ENCODE data around the gene DNAH9.

Gene DNAH9

DNA sequence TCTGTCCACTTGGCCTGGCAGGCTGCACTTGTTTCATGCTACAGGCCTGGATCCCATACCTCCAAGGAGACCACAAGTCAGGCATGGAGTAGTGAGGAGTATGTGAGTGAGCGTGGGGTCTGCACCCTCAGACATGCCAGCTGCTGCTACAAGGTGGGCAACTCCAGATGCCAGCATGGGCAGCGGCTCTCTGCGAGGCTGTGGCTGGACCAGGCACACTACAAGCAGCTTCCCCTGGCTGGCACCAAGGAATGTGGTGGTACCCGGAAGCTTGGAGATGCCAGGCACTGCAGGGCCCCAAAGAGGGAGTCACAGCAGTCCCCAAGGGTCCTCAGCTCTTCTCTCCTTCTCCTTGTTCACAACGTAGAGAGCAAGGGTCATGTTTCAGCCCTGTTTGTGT lies 16.1 kb upstream of the DNAH9 start:
- FAIRE-seq: no peak

DNA sequence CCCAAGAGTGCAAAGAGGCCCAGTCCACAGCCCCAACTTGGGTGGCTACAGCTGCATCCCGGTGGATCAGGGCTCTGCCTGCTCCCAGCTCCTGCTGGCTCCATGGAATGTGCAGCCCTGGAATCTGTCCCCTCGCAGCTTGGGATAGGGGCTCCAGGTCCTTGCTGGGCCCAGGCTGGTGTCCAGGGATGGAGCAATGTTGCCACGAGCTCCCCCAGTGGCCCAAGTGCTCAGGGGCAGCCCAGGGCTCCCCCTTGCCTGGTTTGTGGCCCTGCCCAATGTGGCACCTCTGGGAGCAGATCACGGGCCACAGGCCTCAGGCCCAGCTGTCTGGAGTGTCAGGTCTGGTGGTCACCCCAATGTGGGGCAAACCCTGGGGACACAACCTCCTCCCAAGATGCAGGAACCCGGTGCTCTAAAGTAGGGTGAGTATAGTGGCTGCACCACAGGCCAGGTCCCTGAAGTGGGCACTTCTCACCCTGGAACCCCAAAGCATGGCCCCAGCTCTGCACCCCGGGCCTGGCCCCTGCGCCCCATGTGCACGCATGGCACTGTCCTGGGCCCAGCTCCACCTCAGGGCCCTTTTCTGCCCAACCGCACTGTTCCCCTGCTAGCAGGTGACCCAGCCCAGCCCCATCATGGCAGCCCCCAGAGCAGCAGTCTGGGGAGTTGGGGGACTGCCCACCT lies 14.8 kb upstream of the DNAH9 start:
- DNase-seq (ENCODE audit: insufficient read length, low spot score) (no peak), FAIRE-seq (no peak)
- no peak for TF ChIP-seq TAF1 (IDR thresholded peaks at IDR 0.05; ENCODE audit: low read depth, low read length)

More for the DNA sequence above, 16.1 kb upstream of the DNAH9 start:
- DNase-seq (ENCODE audit: insufficient read length, low spot score): no peak
- no peak for TF ChIP-seq PAX5 (IDR thresholded peaks at IDR 0.05; ENCODE audit: insufficient read depth, low read length, severe bottlenecking)
- TF ChIP-seq TAF1 (IDR thresholded peaks at IDR 0.05; ENCODE audit: low read depth, low read length): no peak
- TF ChIP-seq POLR2AphosphoS5 (IDR thresholded peaks at IDR 0.05; ENCODE audit: low read depth, low read length): no peak
- TF ChIP-seq POU2F2 (IDR thresholded peaks at IDR 0.05; ENCODE audit: low read depth, low read length): no peak
- no peak for TF ChIP-seq SPI1 (IDR thresholded peaks at IDR 0.05; ENCODE audit: low read depth, low read length)
- TF ChIP-seq POLR2A (IDR thresholded peaks at IDR 0.05; ENCODE audit: low read depth, low read length): no peak

DNA sequence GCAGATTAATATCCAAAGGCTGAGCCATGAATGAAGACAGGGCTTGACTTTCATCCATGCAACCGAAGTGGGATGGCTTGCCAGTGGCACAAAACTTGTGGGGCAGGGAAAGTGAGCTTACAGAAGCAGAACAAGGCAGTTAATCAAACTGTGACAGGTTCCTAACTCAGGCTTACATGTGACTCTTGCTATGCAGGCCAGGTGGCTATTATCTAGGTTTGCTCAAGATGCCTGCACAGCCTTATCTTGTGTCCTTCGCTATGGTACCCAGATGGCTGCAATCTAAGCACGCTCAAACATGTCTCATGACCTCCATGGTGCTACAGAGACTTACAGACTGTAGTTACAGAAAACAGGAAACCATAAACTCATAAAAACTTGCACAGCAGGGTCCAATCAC lies 8.6 kb upstream of the DNAH9 start:
- FAIRE-seq (no peak), DNase-seq (ENCODE audit: insufficient read length, low spot score) (no peak)
- TF ChIP-seq PAX5 (IDR thresholded peaks at IDR 0.05; ENCODE audit: insufficient read depth, low read length, severe bottlenecking): no peak
- TF ChIP-seq POLR2A (IDR thresholded peaks at IDR 0.05; ENCODE audit: low read depth, low read length): no peak
- no peak for TF ChIP-seq POLR2AphosphoS5 (IDR thresholded peaks at IDR 0.05; ENCODE audit: low read depth, low read length)
- no peak for TF ChIP-seq TAF1 (IDR thresholded peaks at IDR 0.05; ENCODE audit: low read depth, low read length)
- no peak for TF ChIP-seq POU2F2 (IDR thresholded peaks at IDR 0.05; ENCODE audit: low read depth, low read length)
- no peak for TF ChIP-seq SPI1 (IDR thresholded peaks at IDR 0.05; ENCODE audit: low read depth, low read length)

DNA sequence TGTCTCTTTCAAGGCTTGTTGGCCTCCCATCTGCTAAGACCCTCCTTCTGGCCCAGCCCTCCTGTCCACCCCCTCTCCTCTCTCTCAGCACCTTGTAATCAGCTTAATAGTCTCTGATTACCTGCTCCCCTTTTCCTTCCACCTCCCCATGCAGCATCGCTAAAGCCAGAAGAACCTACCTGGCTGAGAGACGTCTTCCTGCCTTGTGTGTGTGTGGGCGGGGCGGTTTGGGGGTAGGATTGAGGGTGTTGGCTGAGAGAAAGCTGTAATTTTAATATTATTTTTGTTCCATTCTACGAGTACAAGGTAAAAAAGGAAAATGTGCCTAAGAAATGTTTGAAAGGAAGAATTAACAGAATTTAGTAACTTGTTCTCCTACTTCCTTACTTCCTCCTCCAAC lies 3.4 kb downstream of the DNAH9 start:
- TF ChIP-seq SPI1 (IDR thresholded peaks at IDR 0.05; ENCODE audit: low read depth, low read length): no peak
- no peak for TF ChIP-seq POLR2A (IDR thresholded peaks at IDR 0.05; ENCODE audit: low read depth, low read length)
- TF ChIP-seq POLR2AphosphoS5 (IDR thresholded peaks at IDR 0.05; ENCODE audit: low read depth, low read length): no peak
- no peak for TF ChIP-seq TAF1 (IDR thresholded peaks at IDR 0.05; ENCODE audit: low read depth, low read length)
- TF ChIP-seq POU2F2 (IDR thresholded peaks at IDR 0.05; ENCODE audit: low read depth, low read length): no peak
- TF ChIP-seq PAX5 (IDR thresholded peaks at IDR 0.05; ENCODE audit: insufficient read depth, low read length, severe bottlenecking): no peak
- no peak for DNase-seq (ENCODE audit: insufficient read length, low spot score)
- no peak for FAIRE-seq

DNA sequence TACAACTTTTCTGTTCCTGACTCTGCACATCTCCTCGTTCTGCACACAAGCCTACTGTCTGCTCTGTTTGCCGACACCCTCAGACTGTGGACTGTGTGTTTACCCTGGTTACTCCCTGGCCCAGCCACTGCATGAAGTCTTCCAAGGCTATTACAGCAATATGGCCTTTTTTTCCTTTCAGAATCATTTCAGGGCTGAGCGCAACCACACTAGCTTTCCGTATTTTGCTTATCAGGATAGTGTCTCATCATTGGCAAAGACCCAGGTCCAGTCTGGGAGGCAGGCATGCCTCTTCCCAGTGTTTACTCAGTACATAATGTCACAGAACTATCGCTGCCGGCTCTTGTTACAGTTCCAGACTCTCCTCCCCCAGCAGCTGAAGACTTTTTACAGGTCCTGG lies 10.1 kb downstream of the DNAH9 start:
- FAIRE-seq (no peak), DNase-seq (ENCODE audit: insufficient read length, low spot score) (no peak)
- TF ChIP-seq POLR2AphosphoS5 (IDR thresholded peaks at IDR 0.05; ENCODE audit: low read depth, low read length) (no peak), POU2F2 (IDR thresholded peaks at IDR 0.05; ENCODE audit: low read depth, low read length) (no peak), POLR2A (IDR thresholded peaks at IDR 0.05; ENCODE audit: low read depth, low read length) (no peak), TAF1 (IDR thresholded peaks at IDR 0.05; ENCODE audit: low read depth, low read length) (no peak), SPI1 (IDR thresholded peaks at IDR 0.05; ENCODE audit: low read depth, low read length) (no peak), PAX5 (IDR thresholded peaks at IDR 0.05; ENCODE audit: insufficient read depth, low read length, severe bottlenecking) (no peak)

DNA sequence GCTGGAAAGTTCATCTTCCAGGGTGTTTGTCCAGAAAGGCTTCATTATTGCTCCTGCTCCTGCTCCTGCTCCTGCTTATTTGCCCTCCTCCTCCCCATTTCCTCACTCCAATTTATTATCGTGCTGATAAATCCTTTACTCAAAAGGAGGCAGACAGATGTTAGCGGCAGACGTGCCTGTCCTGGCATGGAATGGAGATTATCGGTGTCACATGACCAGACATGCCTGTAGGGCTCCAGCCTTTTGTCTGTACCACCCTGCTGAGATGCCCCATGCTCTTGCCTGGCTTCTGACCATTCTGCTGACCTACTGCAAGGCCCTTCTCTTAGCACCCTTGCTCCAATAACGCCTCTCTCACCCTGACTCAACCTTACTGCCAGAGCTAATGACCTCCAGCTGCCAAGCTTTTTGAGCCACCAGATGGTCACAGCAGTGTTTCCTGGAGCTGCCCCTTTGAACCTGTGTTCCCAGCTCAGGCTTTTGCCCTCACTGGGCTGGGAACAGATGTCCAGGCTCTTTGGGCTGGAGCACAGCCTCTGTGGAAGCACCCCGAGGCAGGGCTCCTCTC lies 12.8 kb downstream of the DNAH9 start:
- FAIRE-seq (no peak), DNase-seq (ENCODE audit: insufficient read length, low spot score) (no peak)
- no peak for TF ChIP-seq POLR2AphosphoS5 (IDR thresholded peaks at IDR 0.05; ENCODE audit: low read depth, low read length)
- TF ChIP-seq TAF1 (IDR thresholded peaks at IDR 0.05; ENCODE audit: low read depth, low read length): no peak
- TF ChIP-seq POU2F2 (IDR thresholded peaks at IDR 0.05; ENCODE audit: low read depth, low read length): no peak
- no peak for TF ChIP-seq POLR2A (IDR thresholded peaks at IDR 0.05; ENCODE audit: low read depth, low read length)
- no peak for TF ChIP-seq PAX5 (IDR thresholded peaks at IDR 0.05; ENCODE audit: insufficient read depth, low read length, severe bottlenecking)
- no peak for TF ChIP-seq SPI1 (IDR thresholded peaks at IDR 0.05; ENCODE audit: low read depth, low read length)

DNA sequence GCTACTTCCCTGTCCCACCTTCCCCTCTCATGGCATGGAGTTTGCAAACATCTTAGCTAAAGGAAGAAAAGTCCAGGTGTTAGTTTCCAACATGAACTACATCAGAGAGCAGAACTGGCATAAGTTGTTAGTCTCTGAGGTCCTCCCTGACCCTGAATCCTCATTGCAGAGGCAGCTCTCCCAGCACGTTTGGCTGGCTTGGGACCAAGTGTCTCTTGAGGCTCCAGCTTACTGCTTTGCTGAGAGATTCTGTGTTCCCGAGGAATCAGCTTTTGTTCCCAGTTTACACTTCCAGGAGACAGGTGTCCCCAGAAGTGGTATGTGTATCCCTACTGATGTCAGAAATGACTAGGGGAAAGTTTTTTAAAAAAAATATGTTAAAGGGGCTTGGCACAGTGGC lies 14.7 kb downstream of the DNAH9 start:
- TF ChIP-seq PAX5 (IDR thresholded peaks at IDR 0.05; ENCODE audit: insufficient read depth, low read length, severe bottlenecking) (no peak), TAF1 (IDR thresholded peaks at IDR 0.05; ENCODE audit: low read depth, low read length) (no peak), POU2F2 (IDR thresholded peaks at IDR 0.05; ENCODE audit: low read depth, low read length) (no peak), POLR2AphosphoS5 (IDR thresholded peaks at IDR 0.05; ENCODE audit: low read depth, low read length) (no peak), SPI1 (IDR thresholded peaks at IDR 0.05; ENCODE audit: low read depth, low read length) (no peak), POLR2A (IDR thresholded peaks at IDR 0.05; ENCODE audit: low read depth, low read length) (no peak)
- DNase-seq (ENCODE audit: insufficient read length, low spot score) (no peak), FAIRE-seq (no peak)

DNA sequence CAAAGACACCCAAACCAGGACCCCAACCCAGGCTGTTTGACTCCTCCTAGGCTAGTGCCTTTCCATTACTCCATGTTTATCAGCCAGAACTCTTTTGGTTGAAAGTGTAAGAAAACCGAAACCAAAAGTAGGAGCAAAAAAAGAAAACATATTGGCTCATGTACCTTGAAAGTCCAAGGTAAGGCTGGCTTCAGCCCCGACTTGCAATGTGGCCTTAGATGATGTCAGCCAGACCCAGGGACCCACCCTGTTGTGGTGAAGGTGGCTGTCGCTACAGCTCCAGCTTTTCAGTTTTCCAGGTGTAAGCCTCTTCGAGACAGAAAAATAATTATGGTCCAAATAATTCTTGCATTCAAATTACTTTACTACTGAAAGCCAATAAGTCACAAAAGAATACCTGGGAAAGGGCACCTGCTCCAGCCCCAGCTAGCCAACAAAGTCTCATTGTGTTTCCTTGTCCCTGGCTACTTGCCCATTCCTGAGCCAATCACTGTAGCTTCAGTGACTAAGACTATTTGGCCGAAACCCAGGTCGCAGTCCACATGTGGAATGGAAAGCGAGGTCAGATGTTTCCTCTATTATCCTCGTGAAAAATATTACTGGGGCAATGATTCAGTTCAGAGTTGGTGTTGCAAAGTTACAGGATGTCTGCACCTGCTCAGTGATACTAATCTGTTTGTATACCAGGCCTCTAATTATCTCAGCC lies 20.7 kb downstream of the DNAH9 start:
- no peak for TF ChIP-seq PAX5 (IDR thresholded peaks at IDR 0.05; ENCODE audit: insufficient read depth, low read length, severe bottlenecking)
- TF ChIP-seq TAF1 (IDR thresholded peaks at IDR 0.05; ENCODE audit: low read depth, low read length): no peak
- no peak for TF ChIP-seq POLR2AphosphoS5 (IDR thresholded peaks at IDR 0.05; ENCODE audit: low read depth, low read length)
- no peak for TF ChIP-seq POLR2A (IDR thresholded peaks at IDR 0.05; ENCODE audit: low read depth, low read length)
- no peak for TF ChIP-seq SPI1 (IDR thresholded peaks at IDR 0.05; ENCODE audit: low read depth, low read length)
- no peak for TF ChIP-seq POU2F2 (IDR thresholded peaks at IDR 0.05; ENCODE audit: low read depth, low read length)
- FAIRE-seq (no peak), DNase-seq (ENCODE audit: insufficient read length, low spot score) (no peak)

DNA sequence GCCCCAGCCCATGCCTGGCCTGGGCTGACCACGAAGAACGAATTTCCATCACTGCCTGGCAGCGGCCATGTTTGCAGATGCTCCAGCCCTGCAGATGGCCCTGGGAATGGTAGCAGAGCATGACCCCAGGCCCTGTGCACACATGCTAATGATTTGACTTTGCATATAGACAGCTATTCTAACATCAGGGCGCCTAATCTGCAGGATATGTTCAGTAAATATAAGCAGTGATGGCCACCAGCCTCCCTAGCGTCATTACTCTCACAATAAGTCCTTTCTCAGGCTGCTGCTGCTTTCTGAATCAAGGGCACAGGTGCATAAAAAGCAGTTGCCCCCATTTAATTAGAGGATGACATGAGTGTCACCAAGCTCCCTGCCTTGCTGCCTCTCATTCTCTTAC lies 24.2 kb downstream of the DNAH9 start:
- FAIRE-seq: no peak
- TF ChIP-seq PAX5 (IDR thresholded peaks at IDR 0.05; ENCODE audit: insufficient read depth, low read length, severe bottlenecking): no peak
- TF ChIP-seq TAF1 (IDR thresholded peaks at IDR 0.05; ENCODE audit: low read depth, low read length): no peak
- DNase-seq (ENCODE audit: insufficient read length, low spot score): no peak

Data from GM12891 (cell line).